IMR-90 (cell line): ENCODE results near the gene RUFY1. TPM values are rescaled to one million over a fixed set of nuclear protein-coding genes. Genes with fewer than 3 reads are reported as not detected.

Experiments
- ATAC-seq: fragments of 200-7000 bp; cut with Tn5 transposase; 2 replicates; pipeline ENCODE4 v1.9.1; 2020; ENCODE audit warnings: low read depth, mild to moderate bottlenecking, moderate library complexity
- Bru-seq: library from RNA; stranded (reverse); fragments of 400-500 nt; gene quantifications from one replicate; lab custom pipeline; 2021; lab: Mats Ljungman, UMichigan
- BruChase-seq, 2 experiments: library from RNA; stranded (reverse); fragments of 400-500 nt; gene quantifications; one replicate each; lab custom pipeline; 2021; lab: Mats Ljungman, UMichigan
- BruUV-seq: library from RNA; stranded (reverse); fragments of 400-500 nt; replicated peaks from 2 replicates; lab custom pipeline; 2021; lab: Mats Ljungman, UMichigan
- CTCF ChIA-PET: fragments of 300-600 bp; formaldehyde crosslinking; extraction: SDS; loops from one replicate; lab custom pipeline; 2021; ENCODE audit warnings: antibody characterized with exemption; lab: Yijun Ruan, JAX
- POLR2A ChIA-PET: fragments of 300-600 bp; sonication (Branson Sonifier 250); formaldehyde crosslinking; loops from one replicate; lab custom pipeline; 2022; ENCODE audit warnings: antibody characterized with exemption; ENCODE audit not compliant: unreplicated experiment; lab: Charles Lee
- DNase-seq: peaks from one replicate; pipeline ENCODE4 v3.0.0; 2013
- H2AFZ ChIP-seq: replicated peaks from 2 replicates; pipeline ENCODE3; 2013; ENCODE audit warnings: low read length, mild to moderate bottlenecking; ENCODE audit not compliant: poor library complexity
- H2AK5ac ChIP-seq: 2 replicates; pipeline ENCODE4 v1.6.1; 2013; ENCODE audit warnings: low read depth, low read length, inconsistent platforms
- H2AK9ac ChIP-seq: replicated peaks from 2 replicates; pipeline ENCODE3; 2013; ENCODE audit warnings: mild to moderate bottlenecking, low read depth, low read length, moderate library complexity; ENCODE audit not compliant: poor library complexity
- H2BK120ac ChIP-seq: 2 replicates; pipeline ENCODE4 v1.6.1; 2013; ENCODE audit warnings: low read depth, low read length, inconsistent platforms
- H2BK15ac ChIP-seq: 3 replicates; pipeline ENCODE4 v1.6.1; 2013; ENCODE audit warnings: low read depth, low read length, inconsistent platforms
- H2BK20ac ChIP-seq: 2 replicates; pipeline ENCODE4 v1.6.1; 2013; ENCODE audit warnings: low read depth, mild to moderate bottlenecking, inconsistent platforms, low read length, moderate library complexity
- H2BK5ac ChIP-seq: 2 replicates; pipeline ENCODE4 v1.6.1; 2013; ENCODE audit warnings: mild to moderate bottlenecking, low read depth, low read length, inconsistent platforms; ENCODE audit not compliant: poor library complexity, severe bottlenecking
- H3K14ac ChIP-seq: replicated peaks from 2 replicates; pipeline ENCODE4 v1.6.1; 2013; ENCODE audit warnings: low read depth, low read length, inconsistent platforms
- H3K18ac ChIP-seq: 2 replicates; pipeline ENCODE4 v1.6.1; 2013; ENCODE audit warnings: low read depth, low read length, control low read depth
- H3K23ac ChIP-seq: 2 replicates; pipeline ENCODE4 v1.6.1; 2013; ENCODE audit warnings: low read depth, low read length, inconsistent platforms
- H3K27ac ChIP-seq: 2 replicates; pipeline ENCODE4 v1.5.1; 2013; ENCODE audit warnings: mild to moderate bottlenecking, control low read depth, low read length; ENCODE audit not compliant: insufficient read depth
- H3K27me3 ChIP-seq: 2 replicates; pipeline ENCODE4 v1.6.1; 2013; ENCODE audit warnings: low read length; ENCODE audit not compliant: control insufficient read depth, insufficient read depth
- H3K36me3 ChIP-seq: 2 replicates; pipeline ENCODE4 v1.6.1; 2013; ENCODE audit warnings: low read length, mixed read lengths; ENCODE audit not compliant: control insufficient read depth, insufficient read depth
- H3K4ac ChIP-seq: 2 replicates; pipeline ENCODE4 v1.6.1; 2013; ENCODE audit warnings: low read depth, low read length, inconsistent platforms
- H3K4me1 ChIP-seq: 2 replicates; pipeline ENCODE4 v1.6.1; 2013; ENCODE audit warnings: low read length, mixed read lengths; ENCODE audit not compliant: control insufficient read depth, insufficient read depth
- H3K4me2 ChIP-seq: 2 replicates; pipeline ENCODE4 v1.6.1; 2013; ENCODE audit warnings: low read depth, mild to moderate bottlenecking, control low read depth, low read length, moderate library complexity
- H3K4me3 ChIP-seq: 2 replicates; pipeline ENCODE4 v1.5.1; 2013; ENCODE audit warnings: low read depth, mild to moderate bottlenecking, control low read depth, low read length, moderate library complexity; ENCODE audit not compliant: insufficient read depth
- H3K56ac ChIP-seq: 2 replicates; pipeline ENCODE4 v1.6.1; 2013; ENCODE audit warnings: low read length, inconsistent platforms; ENCODE audit not compliant: insufficient read depth; ENCODE audit errors: extremely low read depth
- H3K79me1 ChIP-seq, 2 experiments: 2 replicates each; pipeline ENCODE4 v1.6.1; 2013; ENCODE audit warnings: low read length in 2 of 2, inconsistent platforms in 1 of 2, low read depth in 1 of 2
- H3K9ac ChIP-seq: 2 replicates; pipeline ENCODE4 v1.6.1; 2013; ENCODE audit warnings: low read depth, low read length, control low read depth
- H3K9me1 ChIP-seq: 2 replicates; pipeline ENCODE4 v1.6.1; 2013; ENCODE audit warnings: low read length, inconsistent platforms; ENCODE audit not compliant: insufficient read depth
- H3K9me3 ChIP-seq: 2 replicates; pipeline ENCODE4 v1.6.1; 2013; ENCODE audit warnings: low read length; ENCODE audit not compliant: control insufficient read depth, insufficient read depth
- H4K20me1 ChIP-seq: 2 replicates; pipeline ENCODE4 v1.6.1; 2013; ENCODE audit warnings: low read length, inconsistent platforms; ENCODE audit not compliant: insufficient read depth
- H4K5ac ChIP-seq: 2 replicates; pipeline ENCODE4 v1.6.1; 2013; ENCODE audit warnings: mild to moderate bottlenecking, low read depth, low read length, control low read depth
- H4K8ac ChIP-seq, 2 experiments: 2 replicates each; pipeline ENCODE4 v1.6.1; 2013; ENCODE audit warnings: low read depth in 2 of 2, low read length in 2 of 2, control low read depth in 1 of 2, inconsistent platforms in 1 of 2
- H4K91ac ChIP-seq: 2 replicates; pipeline ENCODE4 v1.6.1; 2013; ENCODE audit warnings: low read depth, low read length, inconsistent platforms; ENCODE audit not compliant: insufficient read depth
- BHLHE40 ChIP-seq: fragments of 150-350 bp; IDR thresholded peaks from 2 replicates; pipeline ENCODE4 v1.6.1; 2016; ENCODE audit warnings: mild to moderate bottlenecking, low read depth, low read length
- CEBPB ChIP-seq: IDR thresholded peaks from 2 replicates; pipeline ENCODE4 v1.6.1; 2012; ENCODE audit warnings: low read depth, low read length, improper control_type of control experiment
- FOS ChIP-seq: fragments of 150-350 bp; IDR thresholded peaks from 2 replicates; pipeline ENCODE4 v1.6.1; 2016; ENCODE audit warnings: low read depth, low read length
- MAZ ChIP-seq: IDR thresholded peaks from 2 replicates; pipeline ENCODE4 v1.6.1; 2012; ENCODE audit warnings: low read depth, mild to moderate bottlenecking, low read length, improper control_type of control experiment, moderate library complexity, borderline replicate concordance
- SMC3 ChIP-seq: fragments of 150-350 bp; IDR thresholded peaks from 2 replicates; pipeline ENCODE4 v1.6.1; 2016; ENCODE audit warnings: low read depth, mild to moderate bottlenecking, antibody characterized with exemption, low read length, moderate library complexity
- WGBS, 2 experiments: methylation state at CpG; one replicate each; pipeline versions ENCODE4 v1.1.5 to v1.1.7; 2013; ENCODE audit warnings: missing lambda C conversion rate in 2 of 2; ENCODE audit not compliant: insufficient read length in 1 of 2; ENCODE audit errors: extremely low coverage in 2 of 2; 5-methylcytosine and 5-hydroxymethylcytosine counted together
- dilution Hi-C: fragments of 300-500 bp; cut with HindIII; formaldehyde crosslinking; loops from one replicate; pipeline ENCODE4 v1.14.3; 2018; ENCODE audit warnings: low sequenced_read_pairs; ENCODE audit not compliant: unreplicated experiment
- in situ Hi-C: fragments of 300-500 bp; cut with MboI; formaldehyde crosslinking; loops from 3 replicates; pipeline ENCODE4 v1.14.3; 2019; ENCODE audit warnings: low sequenced_read_pairs, inconsistent platforms, mixed read lengths
- intact Hi-C: fragments of 100-400 bp; cut with micrococcal nuclease; formaldehyde crosslinking; loops from 2 replicates; pipeline ENCODE4 v1.10.0; 2022
- long read RNA-seq: library from polyadenylated mRNA; unstranded; transcript quantifications from one replicate; pipeline ENCODE4 v2.0.0, GENCODE V29; 2021; ENCODE audit not compliant: unreplicated experiment
- polyA plus RNA-seq, 3 experiments: library from polyadenylated mRNA; depleted of rRNA; stranded (reverse); fragments of >200 nt; gene quantifications; 2 replicates each; pipeline ENCODE4 v1.2.3, GENCODE V29; 2012; ENCODE audit warnings: low replicate concordance in 1 of 3
- total RNA-seq: library from RNA; depleted of rRNA; stranded (reverse); fragments of >200 nt; gene quantifications from 2 replicates; pipeline ENCODE4 v1.2.3, GENCODE V29; 2012; rRNA removed
- TF ChIP-seq, protein P1 (sequence below): conservative IDR thresholded peaks from 2 replicates; pipeline ENCODE4 v1.5.1; 2012; ENCODE audit warnings: mild to moderate bottlenecking, low read depth, low read length, improper control_type of control experiment
- TF ChIP-seq, protein P2 (sequence below): fragments of 150-350 bp; IDR thresholded peaks from 2 replicates; pipeline ENCODE4 v1.6.1; 2016; ENCODE audit warnings: low read depth, mild to moderate bottlenecking, low read length, moderate library complexity, borderline replicate concordance

The RUFY1 gene, protein sequence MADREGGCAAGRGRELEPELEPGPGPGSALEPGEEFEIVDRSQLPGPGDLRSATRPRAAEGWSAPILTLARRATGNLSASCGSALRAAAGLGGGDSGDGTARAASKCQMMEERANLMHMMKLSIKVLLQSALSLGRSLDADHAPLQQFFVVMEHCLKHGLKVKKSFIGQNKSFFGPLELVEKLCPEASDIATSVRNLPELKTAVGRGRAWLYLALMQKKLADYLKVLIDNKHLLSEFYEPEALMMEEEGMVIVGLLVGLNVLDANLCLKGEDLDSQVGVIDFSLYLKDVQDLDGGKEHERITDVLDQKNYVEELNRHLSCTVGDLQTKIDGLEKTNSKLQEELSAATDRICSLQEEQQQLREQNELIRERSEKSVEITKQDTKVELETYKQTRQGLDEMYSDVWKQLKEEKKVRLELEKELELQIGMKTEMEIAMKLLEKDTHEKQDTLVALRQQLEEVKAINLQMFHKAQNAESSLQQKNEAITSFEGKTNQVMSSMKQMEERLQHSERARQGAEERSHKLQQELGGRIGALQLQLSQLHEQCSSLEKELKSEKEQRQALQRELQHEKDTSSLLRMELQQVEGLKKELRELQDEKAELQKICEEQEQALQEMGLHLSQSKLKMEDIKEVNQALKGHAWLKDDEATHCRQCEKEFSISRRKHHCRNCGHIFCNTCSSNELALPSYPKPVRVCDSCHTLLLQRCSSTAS
- total RNA-seq: 19.5 and 27.8 TPM in 2 replicates
- polyA plus RNA-seq (2012; rRNA removed): 21.4 and 21.8 TPM in 2 replicates
- polyA plus RNA-seq (2012; cell fraction: cytosol; rRNA removed): 13.6 and 15.2 TPM in 2 replicates
- polyA plus RNA-seq (2012; cell fraction: nucleus; rRNA removed; ENCODE audit: low replicate concordance): 29.2 and 34.1 TPM in 2 replicates
- percentile 72 among the genes with signal in this experiment for Bru-seq, nascent RNA
- BruChase-seq, experiment 1, labeled RNA remaining after a 6-hour chase: percentile 87 among the genes with signal in this experiment
- percentile 75 among the genes with signal in this experiment for BruChase-seq, experiment 2, labeled RNA remaining after a 2-hour chase
- long read RNA-seq, transcript RUFY1-204 (17 exons, 2,642 nt): minor isoform, 11 of 82 reads
- long read RNA-seq, transcript RUFY1-201 (18 exons, 2,646 nt): major isoform, 39 of 82 reads
- long read RNA-seq, partial matches to known transcripts: 8 of 82 reads
- long read RNA-seq, other reads (novel, unspliced or antisense): 22 of 82 reads

DNA sequence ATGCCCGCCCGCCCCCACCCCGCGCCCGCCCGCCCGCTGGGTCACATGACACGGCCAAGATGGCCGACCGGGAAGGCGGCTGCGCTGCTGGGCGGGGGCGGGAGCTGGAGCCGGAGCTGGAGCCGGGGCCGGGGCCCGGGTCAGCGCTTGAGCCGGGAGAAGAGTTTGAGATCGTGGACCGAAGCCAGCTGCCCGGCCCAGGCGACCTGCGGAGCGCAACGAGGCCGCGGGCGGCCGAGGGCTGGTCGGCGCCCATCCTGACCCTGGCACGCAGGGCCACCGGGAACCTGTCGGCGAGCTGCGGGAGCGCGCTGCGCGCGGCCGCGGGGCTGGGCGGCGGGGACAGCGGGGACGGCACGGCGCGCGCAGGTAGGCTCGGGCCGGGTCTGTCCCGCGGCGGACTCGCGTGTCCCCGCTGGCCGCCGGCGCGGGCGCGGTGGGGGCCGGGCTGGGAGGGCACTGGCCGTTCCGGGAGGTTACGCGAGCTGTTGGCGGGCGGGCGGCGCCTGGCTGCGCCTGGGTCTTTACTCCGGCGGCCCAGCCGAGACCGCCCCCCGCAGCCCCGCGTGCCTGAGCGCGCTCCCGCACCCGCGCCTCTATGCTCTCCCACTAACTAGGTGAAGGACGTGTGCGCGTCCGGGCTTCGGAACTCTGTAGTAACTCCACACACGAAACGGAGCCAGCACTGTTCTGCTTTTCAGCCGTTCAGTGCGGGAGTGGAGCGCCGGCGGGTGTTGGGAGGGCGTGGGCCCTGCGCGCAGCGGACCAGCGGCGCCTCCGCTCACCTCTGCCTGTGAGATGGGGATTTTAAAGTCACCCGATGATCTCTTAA lies at the start of gene RUFY1:
RUFY1 (plus strand) TSS at position 44 of the 832 bp plus-strand sequence; CDS start at position 60, 16 bp downstream.
- H2AK5ac ChIP-seq: peak within 1 kb of the TSS; percentile 73
- peak within 1 kb of the TSS; percentile 89 for H2AFZ ChIP-seq
- H3K56ac ChIP-seq: peak within 1 kb of the TSS; percentile 96
- WGBS, 2 experiments: 1% methylated on average over 32 of the region's 109 CpGs; no CpG with 5 or more reads in 1 of the 2 experiments
- H4K91ac ChIP-seq: peak within 1 kb of the TSS; percentile 91
- H3K23ac ChIP-seq: peak within 1 kb of the TSS; percentile 77; the same call in 1 of the 2 replicates
- no peaks in the 10 kb centered on the region for H3K36me3 ChIP-seq
- H2BK15ac ChIP-seq: peak within 1 kb of the TSS; percentile 91; the same call in 1 of the 3 replicates
- peak within 1 kb of the TSS; percentile 77 for H4K5ac ChIP-seq
- dilution Hi-C loops: no loop called here
- H3K9me3 ChIP-seq: no peaks in the 10 kb centered on the region
- BruUV-seq: no TSS peak
- no peaks in the 10 kb centered on the region for H3K27me3 ChIP-seq
- peak within 1 kb of the TSS; percentile 44; the same call in 1 of the 2 replicates for H2BK20ac ChIP-seq
- peaks cover 3% of the 10 kb centered on the region; the same call in 1 of the 2 replicates for H4K20me1 ChIP-seq
- H3K4ac ChIP-seq: peak within 1 kb of the TSS; percentile 89
- peak; percentile 74 for DNase-seq
- peaks cover 15% of the 10 kb centered on the region; the same call in 1 of the 2 replicates for H3K4me1 ChIP-seq
- H2AK9ac ChIP-seq: peak within 1 kb of the TSS; percentile 96
- peak within 1 kb of the TSS; percentile 81 to 94 for H4K8ac ChIP-seq
- intact Hi-C loops: loop anchor here (5.0 to 10.0 kb wide), 3 partner anchors 246 to 926 kb away; partner anchors contain the start of genes CLK4 and ZNF354A
- peak within 1 kb of the TSS; percentile 78 for H3K4me2 ChIP-seq
- peak within 1 kb of the TSS; percentile 47 for H2BK120ac ChIP-seq
- H3K18ac ChIP-seq: peak within 1 kb of the TSS; percentile 87
- ATAC-seq: peak; percentile 77
- ChIA-PET POLR2A (interaction anchor here (1.0 kb wide), 1 partner anchor 9 kb away, joined by 7 read pairs; no protein-coding TSS in a partner anchor), CTCF (no interaction called here)
- H3K4me3 ChIP-seq: peak within 1 kb of the TSS; percentile 99
- H3K79me1 ChIP-seq: peaks cover 6 to 35% of the 10 kb centered on the region in 2 experiments
- H3K9ac ChIP-seq: peak within 1 kb of the TSS; percentile 95
- in situ Hi-C loops: no loop called here
- peak within 1 kb of the TSS; percentile 93 for H3K14ac ChIP-seq
- peak within 1 kb of the TSS; percentile 94 for H2BK5ac ChIP-seq
- H3K27ac ChIP-seq: peak within 1 kb of the TSS; percentile 99
- H3K9me1 ChIP-seq: peaks cover 5% of the 10 kb centered on the region; the same call in 1 of the 2 replicates
- TF ChIP-seq CEBPB (no peak), BHLHE40 (peak; percentile 33; the same call in 1 of the 2 replicates), FOS (no peak), MAZ (0 out of 2 replicates have a peak, but pooled peaks have one; percentile 45), SMC3 (no peak)
- TF ChIP-seq, protein P1, sequence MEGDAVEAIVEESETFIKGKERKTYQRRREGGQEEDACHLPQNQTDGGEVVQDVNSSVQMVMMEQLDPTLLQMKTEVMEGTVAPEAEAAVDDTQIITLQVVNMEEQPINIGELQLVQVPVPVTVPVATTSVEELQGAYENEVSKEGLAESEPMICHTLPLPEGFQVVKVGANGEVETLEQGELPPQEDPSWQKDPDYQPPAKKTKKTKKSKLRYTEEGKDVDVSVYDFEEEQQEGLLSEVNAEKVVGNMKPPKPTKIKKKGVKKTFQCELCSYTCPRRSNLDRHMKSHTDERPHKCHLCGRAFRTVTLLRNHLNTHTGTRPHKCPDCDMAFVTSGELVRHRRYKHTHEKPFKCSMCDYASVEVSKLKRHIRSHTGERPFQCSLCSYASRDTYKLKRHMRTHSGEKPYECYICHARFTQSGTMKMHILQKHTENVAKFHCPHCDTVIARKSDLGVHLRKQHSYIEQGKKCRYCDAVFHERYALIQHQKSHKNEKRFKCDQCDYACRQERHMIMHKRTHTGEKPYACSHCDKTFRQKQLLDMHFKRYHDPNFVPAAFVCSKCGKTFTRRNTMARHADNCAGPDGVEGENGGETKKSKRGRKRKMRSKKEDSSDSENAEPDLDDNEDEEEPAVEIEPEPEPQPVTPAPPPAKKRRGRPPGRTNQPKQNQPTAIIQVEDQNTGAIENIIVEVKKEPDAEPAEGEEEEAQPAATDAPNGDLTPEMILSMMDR: no peak
- TF ChIP-seq, protein P2, sequence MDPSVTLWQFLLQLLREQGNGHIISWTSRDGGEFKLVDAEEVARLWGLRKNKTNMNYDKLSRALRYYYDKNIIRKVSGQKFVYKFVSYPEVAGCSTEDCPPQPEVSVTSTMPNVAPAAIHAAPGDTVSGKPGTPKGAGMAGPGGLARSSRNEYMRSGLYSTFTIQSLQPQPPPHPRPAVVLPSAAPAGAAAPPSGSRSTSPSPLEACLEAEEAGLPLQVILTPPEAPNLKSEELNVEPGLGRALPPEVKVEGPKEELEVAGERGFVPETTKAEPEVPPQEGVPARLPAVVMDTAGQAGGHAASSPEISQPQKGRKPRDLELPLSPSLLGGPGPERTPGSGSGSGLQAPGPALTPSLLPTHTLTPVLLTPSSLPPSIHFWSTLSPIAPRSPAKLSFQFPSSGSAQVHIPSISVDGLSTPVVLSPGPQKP: no peak
